ENCODE results near the gene FAR1. TPM values are rescaled to one million over a fixed set of nuclear protein-coding genes. Genes with fewer than 3 reads are reported as not detected.
"Not testable (repeated sequence)": the region's sequence is repeated elsewhere in the genome, so short reads cannot be mapped to it uniquely, and the experiment has no call there.

Gene FAR1
- polyA plus RNA-seq, 1 donor from 2014 or later, result 110 TPM

GRCh38 chr11:13753316-13753715 lies 84.8 kb downstream of the FAR1 start:
- H3F3A ChIP-seq (ENCODE audit: insufficient read depth, low read length, poor library complexity, severe bottlenecking); H3K9me3 ChIP-seq (ENCODE audit: low read length); H2AFZ ChIP-seq (ENCODE audit: low read depth, low read length); H3K4me3 ChIP-seq (ENCODE audit: low read length); H3K79me2 ChIP-seq (replicated peaks; ENCODE audit: insufficient read depth, low read length); H3K27me3 ChIP-seq (ENCODE audit: insufficient read depth, low read depth, low read length); H3K36me3 ChIP-seq (ENCODE audit: insufficient read depth, low read length); H3K9ac ChIP-seq (ENCODE audit: low read length); H3K4me2 ChIP-seq (ENCODE audit: low read length); H3K9me2 ChIP-seq (ENCODE audit: insufficient read depth, low read length); H4K20me1 ChIP-seq (ENCODE audit: insufficient read depth); H3K27ac ChIP-seq (ENCODE audit: low read length): not testable (repeated sequence)

- Histone ChIP-seq H3K36me3 (ENCODE audit: insufficient read depth, low read length) (no peaks in the 10 kb centered on the region), H4K20me1 (ENCODE audit: insufficient read depth) (no peaks in the 10 kb centered on the region), H3K9me2 (ENCODE audit: insufficient read depth, low read length) (no peaks in the 10 kb centered on the region), H3K27ac (ENCODE audit: low read length) (no peak overlapping the region), H3K27me3 (ENCODE audit: insufficient read depth, low read depth, low read length) (no peaks in the 10 kb centered on the region), H3K9me3 (ENCODE audit: low read length) (no peaks in the 10 kb centered on the region), H3K9ac (ENCODE audit: low read length) (no peak overlapping the region), H3K4me3 (ENCODE audit: low read length) (no peak overlapping the region), H3K4me2 (ENCODE audit: low read length) (no peak overlapping the region), H3K79me2 (replicated peaks; ENCODE audit: insufficient read depth, low read length) (no peaks in the 10 kb centered on the region), H2AFZ (ENCODE audit: low read depth, low read length) (no peak overlapping the region), H3F3A (ENCODE audit: insufficient read depth, low read length, poor library complexity, severe bottlenecking) (no peaks in the 10 kb centered on the region)
- TF ChIP-seq TAF1 (IDR thresholded peaks at IDR 0.05; ENCODE audit: low read depth) (no peak), SMC3 (conservative IDR thresholded peaks at IDR 0.05; ENCODE audit: poor library complexity) (no peak), POLR2AphosphoS5 (IDR thresholded peaks at IDR 0.05) (no peak), RAD21 (conservative IDR thresholded peaks at IDR 0.05) (no peak), REST (IDR thresholded peaks at IDR 0.05; ENCODE audit: borderline replicate concordance) (no peak), EZH2 (IDR thresholded peaks at IDR 0.05; ENCODE audit: borderline replicate concordance, insufficient read depth, low read length, poor library complexity, severe bottlenecking) (no peak), EP300 (conservative IDR thresholded peaks at IDR 0.05; ENCODE audit: poor library complexity, severe bottlenecking) (no peak), CTCF (IDR thresholded peaks at IDR 0.05; ENCODE audit: poor library complexity, severe bottlenecking) (no peak), MXI1 (conservative IDR thresholded peaks at IDR 0.05; ENCODE audit: poor library complexity, severe bottlenecking) (no peak)
These were observed 90.6 kb downstream of the FAR1 start for GRCh38 chr11:13759050-13759449.

- Histone ChIP-seq H2AFZ (ENCODE audit: low read depth, low read length) (no peak overlapping the region), H3K36me3 (ENCODE audit: insufficient read depth, low read length) (no peaks in the 10 kb centered on the region), H3F3A (ENCODE audit: insufficient read depth, low read length, poor library complexity, severe bottlenecking) (no peaks in the 10 kb centered on the region), H4K20me1 (ENCODE audit: insufficient read depth) (no peaks in the 10 kb centered on the region), H3K9me2 (ENCODE audit: insufficient read depth, low read length) (no peaks in the 10 kb centered on the region), H3K79me2 (replicated peaks; ENCODE audit: insufficient read depth, low read length) (no peaks in the 10 kb centered on the region), H3K27me3 (ENCODE audit: insufficient read depth, low read depth, low read length) (no peaks in the 10 kb centered on the region), H3K9ac (ENCODE audit: low read length) (no peak overlapping the region), H3K27ac (ENCODE audit: low read length) (no peak overlapping the region), H3K4me2 (ENCODE audit: low read length) (no peak overlapping the region), H3K4me3 (ENCODE audit: low read length) (no peak overlapping the region), H3K9me3 (ENCODE audit: low read length) (no peaks in the 10 kb centered on the region)
- TF ChIP-seq TAF1 (IDR thresholded peaks at IDR 0.05; ENCODE audit: low read depth), result no peak
- TF ChIP-seq MXI1 (conservative IDR thresholded peaks at IDR 0.05; ENCODE audit: poor library complexity, severe bottlenecking), result no peak
- no peak for TF ChIP-seq SMC3 (conservative IDR thresholded peaks at IDR 0.05; ENCODE audit: poor library complexity)
- TF ChIP-seq POLR2AphosphoS5 (IDR thresholded peaks at IDR 0.05), result no peak
- no peak for TF ChIP-seq REST (IDR thresholded peaks at IDR 0.05; ENCODE audit: borderline replicate concordance)
- no peak for TF ChIP-seq EZH2 (IDR thresholded peaks at IDR 0.05; ENCODE audit: borderline replicate concordance, insufficient read depth, low read length, poor library complexity, severe bottlenecking)
- no peak for TF ChIP-seq CTCF (IDR thresholded peaks at IDR 0.05; ENCODE audit: poor library complexity, severe bottlenecking)
- TF ChIP-seq EP300 (conservative IDR thresholded peaks at IDR 0.05; ENCODE audit: poor library complexity, severe bottlenecking), result no peak
- TF ChIP-seq RAD21 (conservative IDR thresholded peaks at IDR 0.05), result no peak
These were observed 91.6 kb downstream of the FAR1 start for GRCh38 chr11:13760115-13760514.
